ENCODE data around the gene HBS1L.

The HBS1L gene
- 102 to 118 reads per million in 2 donors for total RNA-seq

DNA sequence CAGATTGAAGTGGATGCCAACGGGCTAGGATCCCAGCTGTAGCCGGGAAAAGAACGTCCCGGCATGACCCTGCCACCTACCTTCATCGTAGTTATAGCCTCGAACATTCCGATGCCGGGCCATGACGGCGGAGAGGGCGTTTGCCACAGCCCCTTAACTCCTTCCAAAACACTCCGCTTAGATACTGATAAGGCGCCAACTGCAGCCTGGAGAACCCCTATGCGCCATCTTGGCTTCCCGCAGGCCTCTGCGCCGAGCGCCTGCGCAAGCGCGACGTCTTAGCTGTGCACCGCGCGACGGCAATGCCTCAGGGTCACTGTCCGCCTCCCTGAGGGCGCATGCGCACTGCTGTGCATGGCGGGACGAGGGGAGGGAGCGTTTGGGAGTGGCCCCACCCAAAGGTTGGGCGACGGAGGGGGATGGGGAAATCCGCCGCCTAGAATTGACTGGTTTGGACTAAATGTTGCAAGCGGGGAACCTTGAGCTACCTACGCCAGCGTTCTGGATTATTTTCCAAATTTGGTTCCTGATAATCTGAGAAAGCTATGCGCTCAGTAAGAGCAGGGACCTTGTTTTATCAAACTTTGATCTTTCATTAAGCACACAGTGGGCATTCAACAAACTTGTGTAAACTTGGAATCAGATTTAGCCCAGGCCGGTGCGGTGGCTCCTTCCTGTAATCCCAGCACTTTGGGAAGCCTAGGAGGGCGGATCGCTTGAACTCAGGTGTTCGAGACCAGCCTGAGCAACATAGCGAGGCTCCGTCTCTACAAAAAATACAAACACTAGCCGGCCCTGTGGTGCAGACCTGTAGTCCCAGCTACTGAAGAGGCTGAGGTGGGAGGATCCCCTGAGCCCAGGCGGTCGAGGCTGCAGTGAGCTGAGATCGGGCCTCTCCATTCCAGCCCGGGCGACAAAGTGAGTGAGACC is at the start of gene HBS1L:
Gene HBS1L, minus strand, starts transcription at position 254 of the 930 bp plus-strand sequence. Its CDS starts 131 bp downstream, at position 123.
- DNase-seq = peak; percentile 93 to 99 (median 95)

DNA sequence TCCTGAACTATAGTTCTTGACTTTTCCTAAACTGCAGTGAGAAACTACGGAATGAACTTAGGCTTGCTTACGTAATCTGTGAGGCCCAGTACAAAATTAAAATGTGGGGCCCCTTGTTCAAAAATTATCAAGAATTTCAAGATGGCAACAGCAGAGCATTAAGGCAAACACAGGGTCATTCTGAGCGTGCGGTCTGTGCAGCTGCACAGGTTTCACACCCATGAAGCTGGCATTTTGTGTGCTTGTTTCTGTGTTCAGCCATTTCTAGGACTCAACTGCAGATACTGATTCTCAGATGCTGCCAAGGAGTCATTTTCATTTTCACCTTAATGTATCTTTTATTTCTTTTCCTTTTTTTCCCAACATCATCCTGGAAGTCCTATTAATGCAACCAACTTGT is 49.6 kb upstream of the HBS1L start:
- DNase-seq = no peak

DNA sequence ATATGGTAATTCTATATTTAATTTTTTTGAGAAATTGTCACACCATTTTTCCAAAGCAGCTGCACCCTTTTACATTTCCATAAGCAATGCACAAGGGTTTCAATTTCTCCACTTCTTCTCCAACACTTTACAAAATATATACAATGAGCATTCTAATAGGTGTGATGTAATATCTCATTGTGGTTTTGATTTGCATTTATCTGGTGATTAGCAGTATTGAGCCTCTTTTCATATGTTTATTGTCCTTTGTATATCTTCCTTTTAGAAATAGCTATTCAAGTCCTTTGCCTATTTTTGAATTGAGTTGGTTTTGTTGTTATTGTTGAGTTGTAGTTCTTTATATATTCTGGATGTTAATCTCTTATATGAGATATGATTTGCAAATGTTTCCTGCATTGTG is 47.6 kb upstream of the HBS1L start:
- no peak for DNase-seq

DNA sequence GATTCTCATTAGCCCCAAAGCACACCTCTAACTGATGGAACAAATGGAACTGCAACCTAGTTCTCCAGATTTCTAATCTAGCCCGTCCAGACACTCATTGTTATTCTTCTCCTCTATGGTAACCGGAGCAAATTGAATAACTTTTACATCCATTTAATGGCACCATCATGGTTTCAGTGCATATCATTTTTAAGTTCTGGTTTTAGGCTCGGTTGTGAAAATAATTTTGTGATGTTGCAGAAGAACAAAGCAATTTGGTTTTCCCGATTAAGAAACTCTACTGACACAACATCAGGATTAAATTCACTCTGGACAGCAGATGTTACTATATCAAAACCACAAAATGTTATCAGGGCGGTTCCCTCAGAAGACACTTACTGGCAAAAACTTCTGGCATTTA is 42.5 kb upstream of the HBS1L start:
- DNase-seq = no peak

DNA sequence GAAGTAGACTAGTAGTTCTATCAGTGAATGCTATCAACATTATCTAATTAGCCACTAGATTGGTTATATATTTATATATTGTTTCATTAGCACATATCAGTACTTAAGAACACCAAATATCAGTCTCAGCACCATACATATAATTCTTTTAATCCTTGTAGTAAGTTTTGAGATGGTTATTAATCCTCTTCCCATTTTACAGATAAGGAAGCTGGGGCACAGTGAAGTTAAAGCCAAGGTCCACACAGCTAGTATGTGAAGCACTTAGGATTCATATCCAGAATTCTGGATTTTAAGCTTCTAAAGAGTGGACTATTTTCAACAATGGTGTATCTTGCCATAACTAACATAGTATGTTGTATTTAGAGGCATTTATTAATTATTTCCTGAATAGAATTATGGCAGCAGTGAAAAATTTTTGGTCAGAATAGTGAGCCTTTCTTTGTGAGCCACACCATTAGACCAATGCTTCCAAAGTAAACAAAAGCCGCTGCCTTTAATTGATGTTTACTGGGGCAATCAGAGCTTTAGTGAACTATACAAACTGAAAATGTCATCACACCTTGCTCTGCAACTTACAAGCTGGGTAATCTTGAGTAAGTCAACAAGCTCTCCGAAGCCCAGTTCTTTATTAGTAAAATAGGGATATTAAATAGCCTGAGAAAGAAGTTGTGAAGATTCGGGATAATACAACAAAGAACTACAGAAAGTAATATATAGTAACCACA is 41.9 kb upstream of the HBS1L start:
- no peak for DNase-seq

DNA sequence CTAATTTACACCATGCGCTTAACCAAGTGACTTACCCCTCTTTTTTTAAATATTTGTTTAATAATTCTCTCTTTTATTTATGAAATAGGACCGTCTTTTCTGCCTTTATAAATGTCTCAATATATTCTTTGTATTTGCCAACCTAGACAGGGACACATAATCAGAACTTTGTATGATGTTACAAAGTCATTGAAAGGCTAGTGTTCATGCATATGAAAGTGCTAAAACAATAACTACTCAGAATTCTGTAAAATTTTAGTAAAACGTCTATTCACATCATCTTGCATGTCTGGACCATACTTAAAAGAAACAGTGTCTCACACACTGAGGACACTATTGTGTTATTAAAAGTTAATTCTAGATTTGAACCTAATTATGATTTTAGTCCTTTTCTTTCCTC is 41.1 kb upstream of the HBS1L start:
- no peak for DNase-seq

DNA sequence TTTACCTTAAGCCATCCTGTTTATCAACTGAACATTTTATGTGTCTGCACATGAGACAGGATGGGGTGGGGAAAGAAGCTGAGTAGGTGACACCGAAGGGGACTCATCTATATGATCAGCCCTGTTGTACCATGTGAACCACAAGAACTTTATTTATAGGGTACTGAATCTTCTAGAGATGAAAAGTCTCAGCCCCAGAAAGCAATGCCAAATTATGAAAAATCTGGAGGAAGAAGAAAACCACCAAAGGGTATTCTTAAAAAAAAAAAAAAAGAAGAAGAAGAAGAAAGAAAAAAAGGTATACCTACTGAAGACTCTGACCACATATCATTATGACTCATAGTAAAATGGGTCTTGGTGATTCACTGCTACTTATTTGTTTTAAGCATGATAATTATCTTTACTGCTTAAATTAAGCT is 39.8 kb upstream of the HBS1L start:
- DNase-seq = peak in 2 of 5 experiments; percentile 62 to 90

DNA sequence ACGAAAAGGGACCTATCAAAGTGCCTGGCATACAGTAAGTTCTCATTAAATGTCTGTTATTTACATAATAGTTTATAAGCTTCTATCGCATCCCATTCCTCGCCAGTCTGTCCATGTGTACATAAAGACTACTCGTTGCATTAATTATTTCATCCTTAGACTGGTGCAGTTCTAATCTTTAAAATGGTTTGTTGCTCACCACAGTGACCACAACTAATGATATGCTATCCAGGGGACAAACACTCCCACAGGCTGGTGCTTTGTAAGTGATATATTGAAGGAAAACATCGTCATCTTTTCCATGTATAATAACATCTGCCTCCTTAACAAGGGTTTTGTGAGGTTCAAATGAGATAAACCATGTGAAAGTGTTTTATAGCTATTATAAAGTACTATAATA is 39.0 kb upstream of the HBS1L start:
- DNase-seq = no peak

DNA sequence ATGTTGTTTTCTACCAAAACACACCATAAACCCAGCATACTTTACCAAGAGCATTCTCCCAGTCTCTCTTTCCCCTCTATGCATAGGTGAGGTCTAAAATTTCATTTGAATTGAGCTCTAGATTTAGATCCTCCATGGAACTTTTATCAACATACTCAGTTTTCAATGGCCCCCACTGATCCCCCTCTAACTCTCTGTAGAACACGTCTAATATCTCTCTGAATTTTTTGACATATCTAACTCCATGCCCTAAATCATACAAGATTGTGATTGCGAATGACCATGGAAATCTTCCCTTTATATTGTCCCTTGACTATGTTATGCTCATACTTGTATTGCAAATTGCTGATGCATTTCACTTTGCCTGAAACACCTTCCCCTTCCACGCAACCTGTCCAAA is 38.1 kb upstream of the HBS1L start:
- DNase-seq = no peak

DNA sequence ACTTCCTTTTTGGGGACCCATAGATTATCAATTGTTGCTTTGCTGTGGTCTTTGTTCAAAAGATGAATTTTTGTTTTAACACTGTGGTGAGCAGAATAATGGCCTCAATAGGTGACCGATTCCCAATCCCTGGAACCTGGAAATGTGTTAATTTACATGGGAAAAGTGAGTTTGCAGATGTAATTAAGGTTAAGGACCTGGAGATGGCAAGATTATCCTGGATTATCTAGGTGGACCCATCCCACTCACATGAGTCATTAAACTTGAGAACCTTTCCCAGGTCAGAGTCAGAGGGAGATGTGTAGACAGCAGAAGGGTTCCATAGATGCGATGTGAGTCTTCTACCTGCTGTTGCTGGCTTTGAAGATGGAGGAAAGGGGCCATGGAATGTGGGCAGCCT is 36.2 kb upstream of the HBS1L start:
- DNase-seq = no peak

DNA sequence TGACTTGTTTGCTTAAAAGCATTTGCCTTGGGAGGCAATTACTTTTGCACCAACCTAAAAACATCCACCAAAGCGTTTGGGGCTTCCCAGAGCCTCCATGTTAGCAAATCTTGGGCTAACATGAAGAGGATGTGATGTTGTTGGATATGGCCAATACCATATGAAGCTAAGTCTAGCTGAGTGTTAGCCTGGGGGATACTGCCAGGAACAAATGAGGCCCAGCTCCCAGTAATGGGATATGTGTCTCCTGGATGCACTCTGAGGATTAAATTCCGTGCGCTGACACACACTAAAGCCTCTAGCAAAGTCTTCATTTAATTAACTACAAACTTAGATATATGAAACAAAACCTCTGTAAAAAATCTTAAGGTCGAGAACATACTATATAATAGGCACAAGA is 35.3 kb upstream of the HBS1L start:
- DNase-seq = no peak

DNA sequence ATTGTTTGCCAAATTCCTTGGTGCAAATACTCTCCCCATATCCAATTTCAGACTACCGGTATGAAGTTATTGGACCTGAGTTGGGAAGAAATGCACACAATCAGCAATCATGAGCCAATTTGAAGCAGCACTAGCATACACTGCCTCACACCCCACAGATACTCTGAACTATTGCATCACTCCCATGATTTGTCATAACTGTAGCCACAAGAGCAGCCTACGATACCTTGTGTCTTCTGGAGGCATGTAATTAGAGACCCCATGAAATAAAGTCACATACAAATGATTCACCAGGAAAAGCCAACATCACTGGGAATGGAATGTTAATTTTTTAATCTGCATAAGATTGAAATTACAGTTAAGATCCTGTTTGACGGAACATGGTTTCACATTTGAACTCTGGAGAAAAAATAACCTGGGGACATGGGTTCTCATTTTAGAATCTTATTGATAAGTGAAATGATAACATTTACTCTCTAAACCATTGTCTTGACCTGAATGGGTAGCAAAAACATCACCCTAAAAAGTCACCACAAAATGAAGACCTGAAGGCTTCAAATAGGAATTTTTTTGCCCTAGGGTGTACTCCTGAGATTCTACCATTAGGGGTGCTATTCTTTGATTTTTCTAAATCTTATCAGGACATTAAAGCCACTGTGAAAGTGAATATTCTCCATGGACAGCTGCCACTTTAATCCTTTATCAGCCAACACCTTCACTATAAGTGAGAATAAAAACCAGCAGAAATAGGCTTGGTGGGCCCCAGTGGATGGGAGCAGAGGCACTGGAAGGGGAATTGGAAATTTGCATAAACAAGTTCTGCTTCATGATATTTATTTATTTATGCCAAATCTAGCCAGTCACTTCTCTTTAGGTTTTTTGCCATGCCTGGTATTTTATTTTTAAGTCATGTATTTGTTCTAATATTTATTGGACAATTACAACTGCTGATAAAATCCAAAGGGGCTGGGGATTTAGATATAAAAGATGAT is 34.5 kb upstream of the HBS1L start:
- DNase-seq = peak in 2 of 5 experiments; percentile 29 to 93

DNA sequence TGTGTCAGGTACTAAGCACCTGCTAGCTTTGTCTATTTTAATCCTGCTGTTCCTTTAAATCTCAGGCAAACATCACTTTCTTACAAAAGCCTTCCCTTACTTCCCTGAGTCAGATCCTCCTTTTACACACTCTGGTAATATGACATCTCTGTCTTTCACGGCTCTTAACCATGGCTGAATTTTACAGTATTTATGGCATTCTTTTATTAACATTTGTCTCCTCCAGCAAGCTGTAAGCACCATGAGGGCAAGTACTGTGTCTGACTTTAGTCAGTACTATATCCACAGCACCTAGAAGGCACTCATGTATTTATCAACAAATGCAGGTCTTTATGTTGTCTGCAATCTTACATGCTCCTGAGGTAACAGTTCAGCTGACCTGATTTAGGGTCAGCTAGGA is 33.7 kb upstream of the HBS1L start:
- DNase-seq = peak in 1 of 5 experiments; percentile 43

DNA sequence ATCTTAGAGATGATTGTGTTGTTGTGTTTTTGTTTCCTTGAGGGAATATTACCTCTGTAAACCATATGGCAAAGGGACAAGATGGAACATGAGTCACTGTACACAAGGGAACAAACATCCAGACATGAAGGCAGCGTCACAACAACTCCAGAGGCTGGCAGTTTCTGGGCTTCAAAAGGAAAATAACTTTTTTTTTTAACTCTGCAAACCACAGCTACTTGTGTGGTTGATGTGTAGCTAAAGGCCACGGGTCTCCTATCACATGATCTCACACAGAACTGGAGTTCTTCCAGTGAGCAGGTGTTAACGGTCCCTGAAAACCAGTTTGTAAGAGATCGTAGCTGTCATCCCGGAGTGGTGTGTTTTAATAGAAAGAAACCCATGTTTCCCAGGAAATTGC is 33.2 kb upstream of the HBS1L start:
- peak in 3 of 5 experiments; percentile 17 to 90 (median 80) for DNase-seq

DNA sequence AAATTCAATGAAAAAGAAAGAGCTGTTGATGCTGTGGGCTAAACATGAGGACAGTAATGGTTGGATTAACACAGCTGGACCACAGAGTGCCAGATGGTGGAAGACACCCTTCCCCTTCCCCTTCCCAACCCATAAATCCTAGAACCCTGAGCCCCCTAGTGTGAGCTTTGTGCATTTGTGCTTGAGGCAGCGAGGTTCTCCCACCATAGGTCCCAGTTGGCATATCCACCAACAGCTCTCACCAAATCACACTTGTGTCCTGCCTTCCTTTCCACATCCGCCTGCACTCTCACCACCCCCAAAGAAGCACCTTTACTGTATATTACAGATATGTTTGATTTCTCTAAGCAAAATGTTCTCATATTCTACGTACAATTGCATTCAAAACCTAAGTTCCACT is 32.8 kb upstream of the HBS1L start:
- DNase-seq = peak in 1 of 5 experiments; percentile 43

DNA sequence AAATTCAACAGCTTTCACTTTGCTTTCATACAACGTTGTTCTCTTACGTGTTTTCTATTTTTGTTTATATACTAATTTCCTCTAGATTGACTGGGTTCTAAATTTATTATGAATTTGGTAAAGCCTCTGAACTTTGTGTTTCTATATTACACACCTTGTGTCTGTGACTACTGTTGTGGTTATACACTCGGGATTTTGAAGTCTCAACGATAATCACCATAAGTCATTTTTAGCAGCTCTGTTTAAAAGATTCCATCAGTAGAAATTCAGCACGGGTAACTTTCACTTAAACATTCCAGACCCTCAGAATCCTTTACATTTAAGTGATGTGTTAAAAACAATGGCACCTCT is 31.8 kb upstream of the HBS1L start:
- DNase-seq = peak in 1 of 5 experiments; percentile 72

DNA sequence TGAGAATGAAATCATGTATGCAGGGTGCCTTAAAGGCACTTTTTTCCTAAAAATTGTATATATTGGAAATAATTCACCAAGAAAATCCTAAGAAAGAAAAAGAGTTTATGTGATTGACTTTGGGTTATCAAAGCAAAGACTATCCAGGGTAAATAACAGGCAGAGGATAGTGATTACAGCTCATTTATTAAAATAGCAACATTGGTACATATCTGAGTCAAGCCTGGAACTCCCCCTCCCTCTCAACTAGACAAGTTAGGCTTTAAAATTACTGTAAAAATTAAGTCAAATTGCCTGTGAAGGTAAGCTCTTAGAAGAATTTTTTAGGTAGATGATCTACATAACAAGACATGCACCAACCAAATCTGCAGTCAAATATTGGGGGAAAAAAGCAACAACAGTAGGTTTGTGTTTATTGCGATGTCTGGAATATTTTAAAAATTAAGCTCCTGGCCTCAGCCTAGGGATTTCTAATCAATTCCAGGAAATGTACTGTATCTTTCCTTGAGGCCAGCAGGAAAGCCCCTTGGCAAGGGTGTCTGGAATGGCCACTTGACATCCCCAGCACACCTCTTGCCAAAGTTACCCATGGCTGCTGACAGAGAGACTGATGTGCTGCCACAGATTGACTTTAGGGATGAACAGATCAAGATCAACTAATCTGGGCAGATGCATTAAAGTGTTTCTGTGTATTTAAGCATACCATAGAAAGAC is 31.2 kb upstream of the HBS1L start:
- DNase-seq = peak in 1 of 5 experiments; percentile 47

DNA sequence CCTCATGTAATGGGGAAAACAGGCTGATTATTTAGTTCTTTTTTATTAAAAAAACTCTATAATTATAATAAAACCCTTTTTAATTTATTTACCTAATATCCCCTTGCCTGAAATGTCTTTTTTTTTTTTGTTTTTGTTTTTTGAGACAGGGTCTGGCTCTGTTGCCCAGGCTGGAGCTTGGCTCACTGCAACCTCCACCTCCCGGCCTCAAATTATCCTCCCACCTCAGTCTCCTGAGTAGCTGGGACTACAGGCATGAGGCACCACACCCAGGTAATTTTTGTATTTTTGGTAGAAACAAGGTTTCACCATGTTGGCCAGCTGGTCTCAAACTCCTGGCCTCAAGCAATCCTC is 30.3 kb upstream of the HBS1L start:
- DNase-seq = no peak

DNA sequence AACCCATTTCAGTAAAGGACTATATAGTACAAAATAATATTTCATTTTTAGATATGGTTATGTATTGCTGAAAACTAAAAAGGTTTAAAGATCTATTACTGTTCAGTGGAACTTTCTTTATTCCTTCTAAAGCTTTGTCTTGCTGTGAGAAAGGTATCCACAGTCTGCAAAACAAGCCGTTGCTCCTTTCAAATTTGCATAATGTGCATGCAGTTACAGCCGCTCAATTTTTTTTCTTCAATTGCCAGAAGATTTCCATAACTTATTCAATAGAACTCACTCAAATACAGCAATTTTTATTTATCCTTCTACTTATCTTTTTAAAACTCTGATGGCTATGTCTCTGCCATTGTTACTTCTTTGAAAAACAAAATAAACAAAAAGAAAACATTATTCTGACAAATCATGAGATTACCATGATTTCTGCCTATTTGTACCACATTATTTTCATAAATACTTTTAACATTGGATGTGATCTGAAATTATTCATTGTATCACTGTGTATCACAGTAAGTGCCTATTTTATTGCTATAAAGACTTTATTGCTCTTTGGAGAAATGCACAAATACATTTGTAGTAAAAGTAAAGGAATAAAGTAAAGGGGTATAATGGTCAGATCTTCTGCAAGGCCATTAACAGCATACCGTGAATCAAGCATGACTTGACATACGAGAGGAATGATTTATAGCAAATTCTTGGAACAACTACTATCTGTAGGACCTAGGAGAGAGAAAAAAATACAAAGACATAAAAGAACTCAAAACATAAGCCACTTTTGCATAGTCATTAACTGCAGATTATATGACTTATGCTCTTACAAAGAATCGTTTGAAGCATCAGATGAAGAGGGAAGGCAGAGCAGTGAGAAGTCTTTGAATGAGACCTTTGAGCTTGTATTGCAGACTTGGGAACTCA is 29.6 kb upstream of the HBS1L start:
- DNase-seq = no peak

DNA sequence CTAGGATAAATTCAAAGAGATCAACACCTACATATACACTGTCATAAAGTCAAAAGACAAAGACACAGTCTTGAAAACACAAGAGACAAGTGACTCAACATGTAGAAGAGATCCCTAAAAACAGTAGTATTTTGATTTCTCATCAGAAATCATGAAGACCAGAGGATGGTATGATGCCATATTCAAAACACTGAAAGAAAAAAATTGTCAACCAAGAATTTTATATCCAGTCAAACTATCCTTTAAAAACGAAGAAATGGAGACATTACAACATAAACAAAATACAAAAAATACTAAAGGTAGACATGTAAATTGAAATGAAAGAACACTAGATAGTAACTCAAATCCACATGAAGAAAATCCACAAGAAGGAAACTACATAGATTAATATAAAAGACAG is 27.3 kb upstream of the HBS1L start:
- DNase-seq = no peak

DNA sequence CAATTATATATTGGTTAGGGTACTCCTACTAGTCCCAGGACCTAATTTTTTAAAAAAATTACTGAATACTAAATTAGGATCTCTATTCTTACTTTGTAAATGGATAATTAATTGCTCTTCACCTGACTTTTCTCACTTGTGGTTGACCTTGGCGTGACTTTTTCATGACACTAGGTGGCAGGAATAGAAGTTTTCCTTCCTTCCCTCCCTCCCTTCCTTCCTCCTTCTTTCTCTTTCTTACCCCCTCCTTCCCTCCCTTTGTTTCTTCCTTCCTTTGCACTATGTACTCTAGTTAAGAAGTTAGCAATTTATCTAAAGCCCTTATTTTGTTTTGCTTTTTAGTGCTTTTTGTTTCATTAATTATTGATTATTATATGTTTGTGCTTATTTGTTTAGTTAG is 20.4 kb upstream of the HBS1L start:
- no peak for DNase-seq

All from T-helper 2 cell (primary cell).